Posterior cingulate gyrus (tissue), 11 donors: Measurements from ENCODE around the gene XNDC1N.

ENCODE experiments used
- DNase-seq, 10 donors: peaks; one replicate each; pipeline versions ENCODE4 v3.0.0 to v3.0.0-alpha.2; 2020 to 2021; ENCODE audit warnings: mixed read lengths in 3 of 10
- intact Hi-C: fragments of 100-400 bp; cut with DNase I; formaldehyde crosslinking; loops from one replicate; pipeline ENCODE4 v1.15.1; 2023

The XNDC1N gene

GRCh38 chr11:71927820-71928736 is at the start of gene XNDC1N:
Gene XNDC1N, minus strand, starts transcription at chr11:71928594. Its CDS starts 5,241 bp downstream, at chr11:71923353.
- peak; percentile 63 to 93 (median 81) for DNase-seq
- intact Hi-C loops = loop anchor here (5.0 kb wide), 1 partner anchor 174 kb away; the partner anchor contains the start of gene LAMTOR1

GRCh38 chr11:71977743-71978418 is 49.5 kb upstream of the XNDC1N start:
- intact Hi-C loops = loop anchor here (5.0 kb wide), 3 partner anchors 39 to 454 kb away; partner anchors contain the start of gene CLPB
- DNase-seq = peak in 6 of 10 donors; percentile 19 to 86 (median 63)

GRCh38 chr11:71977090-71977489 is 48.7 kb upstream of the XNDC1N start:
- intact Hi-C loops = loop anchor here (5.0 kb wide), 3 partner anchors 40 to 455 kb away; partner anchors contain the start of gene CLPB
- no peak for DNase-seq

- DNase-seq = no peak
- intact Hi-C loops = loop anchor here (5.0 kb wide), 3 partner anchors 41 to 456 kb away; partner anchors contain the start of gene CLPB
Measured at GRCh38 chr11:71976551-71976950, 48.2 kb upstream of the XNDC1N start.

- no peak for DNase-seq
- intact Hi-C loops = no loop called here
Measured at GRCh38 chr11:71971680-71972079, 43.3 kb upstream of the XNDC1N start.

- intact Hi-C loops = no loop called here
- no peak for DNase-seq
Measured at GRCh38 chr11:71964641-71965040, 36.2 kb upstream of the XNDC1N start.

GRCh38 chr11:71963468-71963867 is 35.1 kb upstream of the XNDC1N start:
- intact Hi-C loops = no loop called here

GRCh38 chr11:71962428-71963038 is 34.1 kb upstream of the XNDC1N start:
- DNase-seq = no peak
- intact Hi-C loops = no loop called here

More at GRCh38 chr11:71963468-71963867, 35.1 kb upstream of the XNDC1N start:
- DNase-seq = no peak

- intact Hi-C loops = no loop called here
- DNase-seq = no peak
Measured at GRCh38 chr11:71955898-71956456, 27.6 kb upstream of the XNDC1N start.

- DNase-seq = no peak
- intact Hi-C loops = no loop called here
Measured at GRCh38 chr11:71951741-71952310, 23.4 kb upstream of the XNDC1N start.

- intact Hi-C loops = no loop called here
- no peak for DNase-seq
Measured at GRCh38 chr11:71949034-71949433, 20.6 kb upstream of the XNDC1N start.

GRCh38 chr11:71948314-71949027 is 20.1 kb upstream of the XNDC1N start:
- intact Hi-C loops = no loop called here
- DNase-seq = no peak

GRCh38 chr11:71947498-71947897 is 19.1 kb upstream of the XNDC1N start:
- intact Hi-C loops = no loop called here
- DNase-seq = no peak

GRCh38 chr11:71946144-71946571 is 17.8 kb upstream of the XNDC1N start:
- no peak for DNase-seq
- intact Hi-C loops = no loop called here

- intact Hi-C loops = no loop called here
- DNase-seq = no peak
Measured at GRCh38 chr11:71940561-71941219, 12.3 kb upstream of the XNDC1N start.

GRCh38 chr11:71937826-71938225 is 9.4 kb upstream of the XNDC1N start:
- no peak for DNase-seq
- intact Hi-C loops = no loop called here

GRCh38 chr11:71936825-71937224 is 8.4 kb upstream of the XNDC1N start:
- DNase-seq = no peak
- intact Hi-C loops = no loop called here

- intact Hi-C loops = no loop called here
- no peak for DNase-seq
Measured at GRCh38 chr11:71935338-71935925, 7.0 kb upstream of the XNDC1N start.

- intact Hi-C loops = no loop called here
- DNase-seq = no peak
Measured at GRCh38 chr11:71934213-71934612, 5.8 kb upstream of the XNDC1N start.
